Measurements from ENCODE around the gene RAB15. TPM values are rescaled to one million over a fixed set of nuclear protein-coding genes. Genes with fewer than 3 reads are reported as not detected.
"Not testable (repeated sequence)": the region's sequence is repeated elsewhere in the genome, so short reads cannot be mapped to it uniquely, and the experiment has no call there.

RAB15 gene
- total RNA-seq, 2 donors from 2014 or later = 4.8 to 5.8 TPM

- peaks cover 57% of the 10 kb centered on the region for H3K4me1 Mint-ChIP-seq
- peak overlapping the region; percentile 98 for H3K27ac Mint-ChIP-seq
- peaks cover 7% of the 10 kb centered on the region for H3K36me3 Mint-ChIP-seq (ENCODE audit: low read depth)
- DNase-seq (no peak), ATAC-seq (no peak)
- H3K9me3 ChIP-seq (ENCODE audit: control insufficient read depth, low read length, poor library complexity, severe bottlenecking) = no peaks in the 10 kb centered on the region
- H3K4me3 Mint-ChIP-seq = no peak overlapping the region
- H3K27me3 Mint-ChIP-seq = no peaks in the 10 kb centered on the region
Observed at GRCh38 chr14:64919215-64919614, 52.9 kb downstream of the RAB15 start.

- Mint-ChIP-seq H3K27ac (peak overlapping the region; percentile 98), H3K4me3 (peak overlapping the region; percentile 19), H3K4me1 (peaks cover 57% of the 10 kb centered on the region)
Observed at GRCh38 chr14:64918216-64918615, 53.9 kb downstream of the RAB15 start.

GRCh38 chr14:64915797-64916196 is 56.3 kb downstream of the RAB15 start:
- Mint-ChIP-seq H3K4me1 (peaks cover 49% of the 10 kb centered on the region), H3K36me3 (ENCODE audit: low read depth) (peaks cover 4% of the 10 kb centered on the region), H3K27me3 (no peaks in the 10 kb centered on the region), H3K4me3 (peak overlapping the region; percentile 94), H3K27ac (peak overlapping the region; percentile 98)
- no peak for ATAC-seq
- H3K9me3 ChIP-seq (ENCODE audit: control insufficient read depth, low read length, poor library complexity, severe bottlenecking) = no peaks in the 10 kb centered on the region
- no peak for DNase-seq

More at GRCh38 chr14:64918216-64918615, 53.9 kb downstream of the RAB15 start:
- DNase-seq = no peak
- H3K36me3 Mint-ChIP-seq (ENCODE audit: low read depth) = peaks cover 7% of the 10 kb centered on the region
- no peak for ATAC-seq
- H3K9me3 ChIP-seq (ENCODE audit: control insufficient read depth, low read length, poor library complexity, severe bottlenecking) = no peaks in the 10 kb centered on the region
- H3K27me3 Mint-ChIP-seq = no peaks in the 10 kb centered on the region

GRCh38 chr14:64915029-64915424 is 57.1 kb downstream of the RAB15 start:
- Mint-ChIP-seq H3K27ac (peak overlapping the region; percentile 98), H3K27me3 (no peaks in the 10 kb centered on the region), H3K4me3 (peak overlapping the region; percentile 94), H3K4me1 (peaks cover 43% of the 10 kb centered on the region), H3K36me3 (ENCODE audit: low read depth) (peaks cover 4% of the 10 kb centered on the region)
- DNase-seq = no peak
- ATAC-seq = no peak
- no peaks in the 10 kb centered on the region for H3K9me3 ChIP-seq (ENCODE audit: control insufficient read depth, low read length, poor library complexity, severe bottlenecking)

- H3K4me1 Mint-ChIP-seq = peaks cover 40% of the 10 kb centered on the region
Observed at GRCh38 chr14:64914237-64915028, 57.7 kb downstream of the RAB15 start, which contains the start of gene CHURC1. Gene CHURC1, plus strand, starts transcription at chr14:64914455. Its CDS starts 41 bp downstream, at chr14:64914496.

GRCh38 chr14:64913477-64913876 is 58.7 kb downstream of the RAB15 start:
- peaks cover 39% of the 10 kb centered on the region for H3K4me1 Mint-ChIP-seq
- not testable (repeated sequence) for H3K36me3 Mint-ChIP-seq (ENCODE audit: low read depth); DNase-seq; H3K27me3 Mint-ChIP-seq; ATAC-seq; H3K9me3 ChIP-seq (ENCODE audit: control insufficient read depth, low read length, poor library complexity, severe bottlenecking); H3K4me3 Mint-ChIP-seq
- H3K27ac Mint-ChIP-seq = peak overlapping the region; percentile 98

More at GRCh38 chr14:64914237-64915028, 57.7 kb downstream of the RAB15 start, which contains the start of gene CHURC1:
- peaks cover 4% of the 10 kb centered on the region for H3K36me3 Mint-ChIP-seq (ENCODE audit: low read depth)
- DNase-seq (peak; percentile 89 to 95 (median 94)), ATAC-seq (peak; percentile 96)
- peak within 1 kb of the TSS; percentile 98 for H3K27ac Mint-ChIP-seq
- no peaks in the 10 kb centered on the region for H3K27me3 Mint-ChIP-seq
- H3K4me3 Mint-ChIP-seq = peak within 1 kb of the TSS; percentile 94
- no peaks in the 10 kb centered on the region for H3K9me3 ChIP-seq (ENCODE audit: control insufficient read depth, low read length, poor library complexity, severe bottlenecking)

GRCh38 chr14:64912261-64912660 is 59.9 kb downstream of the RAB15 start:
- H3K36me3 Mint-ChIP-seq (ENCODE audit: low read depth) = no peaks in the 10 kb centered on the region
- H3K9me3 ChIP-seq (ENCODE audit: control insufficient read depth, low read length, poor library complexity, severe bottlenecking) = no peaks in the 10 kb centered on the region
- peaks cover 4% of the 10 kb centered on the region for H3K27me3 Mint-ChIP-seq
- DNase-seq = no peak
- no peak overlapping the region for H3K27ac Mint-ChIP-seq
- H3K4me1 Mint-ChIP-seq = peaks cover 29% of the 10 kb centered on the region
- ATAC-seq = no peak
- H3K4me3 Mint-ChIP-seq = no peak overlapping the region

- no peak for DNase-seq
- no peaks in the 10 kb centered on the region for H3K9me3 ChIP-seq (ENCODE audit: control insufficient read depth, low read length, poor library complexity, severe bottlenecking)
- Mint-ChIP-seq H3K4me3 (no peak overlapping the region), H3K4me1 (peaks cover 23% of the 10 kb centered on the region), H3K27ac (peak overlapping the region; percentile 37), H3K27me3 (peaks cover 15% of the 10 kb centered on the region), H3K36me3 (ENCODE audit: low read depth) (no peaks in the 10 kb centered on the region)
- ATAC-seq = no peak
Observed at GRCh38 chr14:64910847-64911495, 61.2 kb downstream of the RAB15 start.

GRCh38 chr14:64906022-64906421 is 66.1 kb downstream of the RAB15 start:
- H3K27me3 Mint-ChIP-seq = peaks cover 54% of the 10 kb centered on the region

GRCh38 chr14:64899958-64900357 is 72.2 kb downstream of the RAB15 start:
- H3K9me3 ChIP-seq (ENCODE audit: control insufficient read depth, low read length, poor library complexity, severe bottlenecking) = no peaks in the 10 kb centered on the region
- H3K4me3 Mint-ChIP-seq = no peak overlapping the region
- peaks cover 4% of the 10 kb centered on the region for H3K4me1 Mint-ChIP-seq
- ATAC-seq (no peak), DNase-seq (no peak)
- H3K27me3 Mint-ChIP-seq = peaks cover 45% of the 10 kb centered on the region
- peak overlapping the region; percentile 29 for H3K27ac Mint-ChIP-seq
- peaks cover 9% of the 10 kb centered on the region for H3K36me3 Mint-ChIP-seq (ENCODE audit: low read depth)

More at GRCh38 chr14:64906022-64906421, 66.1 kb downstream of the RAB15 start:
- Mint-ChIP-seq H3K27ac (no peak overlapping the region), H3K36me3 (ENCODE audit: low read depth) (peaks cover 2% of the 10 kb centered on the region), H3K4me1 (peaks cover 6% of the 10 kb centered on the region), H3K4me3 (no peak overlapping the region)
- no peak for DNase-seq
- no peak for ATAC-seq
- no peaks in the 10 kb centered on the region for H3K9me3 ChIP-seq (ENCODE audit: control insufficient read depth, low read length, poor library complexity, severe bottlenecking)

Other genes starting within 250 kb of the RAB15 start
- 1 to 10 TPM in 1 of 2 donors, under 1 TPM in 1; 0.40 to 8.4 TPM for gene SPTB, start 92.4 kb downstream of the RAB15 start, total RNA-seq
- gene CHURC1, start 57.9 kb downstream of the RAB15 start, total RNA-seq = 10 to 100 TPM; 69.5 to 78.3 TPM
- not detected for gene GPX2, start 29.6 kb downstream of the RAB15 start, total RNA-seq
- 10 to 100 TPM; 14.2 to 22.5 TPM for gene FNTB, start 14.6 kb upstream of the RAB15 start, total RNA-seq
- 100 to 1,000 TPM; 167 to 312 TPM for gene MAX, start 130.2 kb upstream of the RAB15 start, total RNA-seq